Measurements from ENCODE around the gene C1S. TPM values are rescaled to one million over a fixed set of nuclear protein-coding genes. Genes with fewer than 3 reads are reported as not detected.

C1S gene
- total and polyA plus RNA-seq, 9 of the 15 experiments (the other 6 are each of a cell fraction or from before 2014, with no cell fraction given), result 0.08 to 0.84 (median 0.27) TPM

- BruUV-seq (replicated peaks), result no TSS peak
- Histone ChIP-seq H3K9me1 (ENCODE audit: control insufficient read depth, insufficient read depth, low read length) (no peaks in the 10 kb centered on the region), H2AFZ (ENCODE audit: low read depth, low read length) (0 out of 2 replicates have a peak overlapping the region, but pooled peaks have one; percentile 12), H3K79me2 (ENCODE audit: control insufficient read depth, insufficient read depth, low read length) (no peaks in the 10 kb centered on the region), H3K4me1 (replicated peaks in 1 of 2; ENCODE audit: control insufficient read depth in 2 of 2, insufficient read depth in 2 of 2, low read length in 2 of 2) (peaks cover 11 to 18% of the 10 kb centered on the region in 2 experiments; a peak in 3 of 5 replicates), H3K27ac (ENCODE audit: extremely low read depth, low read depth, low read length) (no peak overlapping the region), H3K9ac (ENCODE audit: insufficient read depth in 1 of 2, low read depth in 2 of 2, low read length in 2 of 2) (no peak overlapping the region), H3K36me3 (ENCODE audit: control insufficient read depth, insufficient read depth, low read length) (no peaks in the 10 kb centered on the region), H3K4me3 (no peak overlapping the region), H3K27me3 (ENCODE audit: control insufficient read depth in 2 of 2, insufficient read depth in 2 of 2, low read length in 2 of 2) (no peaks in the 10 kb centered on the region), H3K4me2 (ENCODE audit: insufficient read depth, low read length) (no peak overlapping the region; the same call in 1 of the 2 replicates), H3K9me3 (replicated peaks; ENCODE audit: control insufficient read depth, insufficient read depth, low read depth, low read length) (no peaks in the 10 kb centered on the region), H4K20me1 (replicated peaks; ENCODE audit: control insufficient read depth, insufficient read depth, low read length) (no peaks in the 10 kb centered on the region)
- 59% methylated on average over 9 of the region's 9 CpGs for WGBS (ENCODE audit: insufficient coverage, low coverage, missing lambda C conversion rate)
- FAIRE-seq (no peak), ATAC-seq (peak; percentile 25; the same call in 2 of the 3 replicates), DNase-seq (ENCODE audit: extremely low read depth in 1 of 4, low spot score in 3 of 4) (no peak)
- no peak for TF ChIP-seq ZFX (CRISPR knock-in tag; IDR thresholded peaks at IDR 0.05)
- TF ChIP-seq GMEB1 (CRISPR knock-in tag; IDR thresholded peaks at IDR 0.05), result no peak
- 0 out of 4 replicates have a peak, but pooled peaks of 1 of the 2 experiments have one; percentile 5 for TF ChIP-seq NRF1 (conservative IDR thresholded peaks at IDR 0.05 in 1 of 2, IDR thresholded peaks at IDR 0.05 in 1 of 2)
- TF ChIP-seq, protein P1, sequence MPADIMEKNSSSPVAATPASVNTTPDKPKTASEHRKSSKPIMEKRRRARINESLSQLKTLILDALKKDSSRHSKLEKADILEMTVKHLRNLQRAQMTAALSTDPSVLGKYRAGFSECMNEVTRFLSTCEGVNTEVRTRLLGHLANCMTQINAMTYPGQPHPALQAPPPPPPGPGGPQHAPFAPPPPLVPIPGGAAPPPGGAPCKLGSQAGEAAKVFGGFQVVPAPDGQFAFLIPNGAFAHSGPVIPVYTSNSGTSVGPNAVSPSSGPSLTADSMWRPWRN (IDR thresholded peaks at IDR 0.05; ENCODE audit: low read depth), result peak; percentile 2; the same call in 1 of the 2 replicates
- intact Hi-C loops (cut with micrococcal nuclease), result no loop called here
- CTCF ChIA-PET (ENCODE audit: low intra/inter-chr PET ratio), result no interaction called here
- POLR2A ChIA-PET, result interaction anchor here (0.6 to 1.2 kb wide), 5 partner anchors 8 to 64 kb away, joined by 3 to 4 read pairs (median 3); no protein-coding TSS in a partner anchor
- in situ Hi-C loops (cut with MboI), result no loop called here
These were observed 1.6 kb upstream of the C1S start for GRCh38 chr12:7058850-7059395.

Data from K562 (cell line).